K562 (cell line): ENCODE results near the gene BRF1. TPM values are rescaled to one million over a fixed set of nuclear protein-coding genes. Genes with fewer than 3 reads are reported as not detected.

Source experiments
- ARNT ChIP-seq, 2 experiments: fragments of 450-650 bp; IDR thresholded peaks; 2 replicates each; pipeline ENCODE4 v1.6.1; 2016; ENCODE audit warnings: mild to moderate bottlenecking in 1 of 2
- CBFA2T3 ChIP-seq: fragments of 450-650 bp; IDR thresholded peaks from 2 replicates; pipeline ENCODE4 v1.6.1; 2017
- DDX20 ChIP-seq: fragments of 450-650 bp; IDR thresholded peaks from 2 replicates; pipeline ENCODE4 v1.6.1; 2016; ENCODE audit warnings: missing genetic modification characterization, low read depth, mild to moderate bottlenecking, missing compliant biosample characterization, moderate library complexity
- E2F6 ChIP-seq, 2 experiments: IDR thresholded peaks; 2 replicates each; pipeline ENCODE4 v1.6.1; 2011; ENCODE audit warnings: borderline replicate concordance in 1 of 2, control low read depth in 1 of 2, low read depth in 1 of 2, low read length in 1 of 2, mild to moderate bottlenecking in 1 of 2, mixed read lengths in 1 of 2, moderate library complexity in 1 of 2; ENCODE audit not compliant: insufficient read depth in 1 of 2, insufficient read length in 1 of 2, poor library complexity in 1 of 2, severe bottlenecking in 1 of 2; ENCODE audit errors: extremely low read depth in 1 of 2
- E4F1 ChIP-seq: fragments of 250-450 bp; sonication (Bioruptor Pico); IDR thresholded peaks from 2 replicates; pipeline ENCODE4 v1.5.0; 2021; ENCODE audit warnings: mild to moderate bottlenecking, borderline replicate concordance
- GATAD2A ChIP-seq: fragments of 450-650 bp; IDR thresholded peaks from 2 replicates; pipeline ENCODE4 v1.6.1; 2017
- KDM2B ChIP-seq: fragments of 250-450 bp; sonication (Bioruptor Pico); IDR thresholded peaks from 2 replicates; pipeline ENCODE4 v1.8.0; 2021; ENCODE audit warnings: mild to moderate bottlenecking, moderate library complexity
- NCOA2 ChIP-seq, 2 experiments: fragments of 450-650 bp; IDR thresholded peaks; 2 replicates each; pipeline ENCODE4 v1.6.1; 2018; ENCODE audit warnings: mild to moderate bottlenecking in 2 of 2, moderate library complexity in 1 of 2; ENCODE audit not compliant: partially characterized antibody in 2 of 2
- POLR2AphosphoS5 ChIP-seq: IDR thresholded peaks from 2 replicates; pipeline ENCODE4 v1.6.1; 2011; ENCODE audit warnings: mild to moderate bottlenecking, low read depth, low read length, moderate library complexity; ENCODE audit not compliant: control insufficient read depth, insufficient read depth
- RHOXF2B ChIP-seq: fragments of 250-450 bp; sonication (Bioruptor Pico); conservative IDR thresholded peaks from 2 replicates; pipeline ENCODE4 v1.5.1; 2021
- SAFB2 ChIP-seq: fragments of 200-400 bp; formaldehyde crosslinking; IDR thresholded peaks from 2 replicates; pipeline ENCODE4 v1.6.1; 2018; ENCODE audit warnings: borderline replicate concordance, low read length, low read depth, moderate library complexity; ENCODE audit not compliant: severe bottlenecking
- SRSF7 ChIP-seq: fragments of 200-400 bp; formaldehyde crosslinking; optimal IDR thresholded peaks from 2 replicates; pipeline ENCODE3; 2017; ENCODE audit warnings: mild to moderate bottlenecking, low read depth, low read length
- TBP ChIP-seq: optimal IDR thresholded peaks from 2 replicates; pipeline ENCODE3; 2011; ENCODE audit warnings: low read depth, low read length, improper control_type of control experiment
- TSC22D4 ChIP-seq: fragments of 450-650 bp; IDR thresholded peaks from 2 replicates; pipeline ENCODE4 v1.6.1; 2016; ENCODE audit warnings: missing genetic modification characterization, missing biosample characterization, control low read depth
- ZFX ChIP-seq: sonication (generic); formaldehyde crosslinking; IDR thresholded peaks from 2 replicates; pipeline ENCODE4 v1.8.0; 2022; ENCODE audit warnings: mild to moderate bottlenecking, missing genetic modification reagents, moderate library complexity
- ZNF41 ChIP-seq: fragments of 250-450 bp; sonication (Bioruptor Pico); conservative IDR thresholded peaks from 2 replicates; pipeline ENCODE4 v1.4.0; 2020; ENCODE audit warnings: mild to moderate bottlenecking
- ZNF785 ChIP-seq: fragments of 250-450 bp; sonication (Bioruptor Pico); IDR thresholded peaks from 2 replicates; pipeline ENCODE4 v1.4.0; 2020; ENCODE audit warnings: mild to moderate bottlenecking
- polyA plus RNA-seq, 8 experiments: library from polyadenylated mRNA; depleted of rRNA in 4 of 8; stranded (reverse) in 5 of 8; unstranded in 3 of 8; fragments of >200 nt; fragmentation: Nextera tagmentation in 2 of 8; fragmentation: Illumina TruSeq in 1 of 8; extraction: Ambion mirVana in 2 of 8; extraction: Trizol in 1 of 8; gene quantifications; 2 replicates each; pipeline versions ENCODE4 v1.2.1 to v1.2.3, GENCODE V29; 2011 to 2014; ENCODE audit warnings: inconsistent platforms in 1 of 8, missing spikeins in 1 of 8
- total RNA-seq, 7 experiments: library from RNA; depleted of rRNA in 6 of 7; stranded (reverse); fragments of >200 nt in 6 of 7; fragmentation: Illumina TruSeq in 2 of 7; extraction: Trizol in 2 of 7; gene quantifications; 2 replicates each; pipeline versions ENCODE4 v1.2.1 to v1.2.3, GENCODE V29; 2011 to 2021; ENCODE audit warnings: low replicate concordance in 1 of 7
- TF ChIP-seq, protein P1 (sequence below): sonication (generic); formaldehyde crosslinking; IDR thresholded peaks from 2 replicates; pipeline ENCODE4 v1.9.0; 2022; ENCODE audit warnings: mild to moderate bottlenecking, missing genetic modification reagents
- TF ChIP-seq, protein P2 (sequence below): sonication (generic); formaldehyde crosslinking; IDR thresholded peaks from 2 replicates; pipeline ENCODE4 v1.8.1; 2023; ENCODE audit warnings: mild to moderate bottlenecking, missing genetic modification reagents, moderate library complexity

Gene BRF1
- total and polyA plus RNA-seq, 9 of the 15 experiments (the other 6 are each of a cell fraction or from before 2014, with no cell fraction given): 0.14 to 24.6 (median 8.2) TPM

DNA sequence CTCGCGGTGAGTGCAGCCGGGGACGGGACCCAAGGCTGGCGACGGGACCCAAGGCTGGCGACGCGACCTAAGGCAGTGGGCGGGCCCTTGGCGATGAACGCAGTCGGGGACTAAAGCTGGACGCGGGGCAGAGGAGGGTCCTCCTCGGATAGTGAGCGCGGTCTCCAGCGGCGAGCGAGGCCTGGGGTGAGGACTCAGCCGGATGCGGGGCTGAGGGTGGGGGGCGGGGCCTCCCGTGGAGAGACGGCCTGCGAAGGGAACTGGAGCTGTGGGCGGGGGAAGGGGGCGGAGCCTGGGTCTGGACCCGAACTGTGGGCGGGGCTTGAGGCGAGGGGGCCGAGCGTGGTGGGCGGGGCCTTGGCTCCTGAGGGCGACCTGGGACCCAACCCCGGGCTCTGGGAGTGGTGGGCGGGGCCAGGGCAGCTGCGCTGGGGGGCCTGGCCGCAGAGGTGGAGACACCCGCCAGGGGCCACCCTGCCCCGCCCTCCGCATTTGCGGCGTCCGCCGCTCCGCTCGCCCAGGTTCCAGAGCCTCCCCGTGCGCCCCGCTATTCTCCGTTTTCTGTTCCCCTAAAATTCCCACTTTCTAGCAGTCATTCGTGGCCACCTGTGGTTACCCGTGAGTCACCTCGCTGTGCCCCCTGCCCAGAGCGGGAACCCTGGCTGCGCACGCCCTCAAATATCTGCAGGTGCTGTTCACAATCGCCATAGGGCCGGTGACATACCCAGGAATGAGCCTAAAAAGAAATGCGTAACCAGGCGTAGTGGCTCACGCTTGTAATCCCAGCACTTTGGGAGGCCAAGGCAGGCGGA is 508 bp upstream of the BRF1 start (continued):
- TF ChIP-seq ZNF785 (CRISPR knock-in tag): no peak
- TF ChIP-seq ZFX: peak; percentile 59; the same call in 1 of the 2 replicates
- no peak for TF ChIP-seq ARNT (IDR thresholded peaks at IDR 0.05)
- TF ChIP-seq, protein P1, sequence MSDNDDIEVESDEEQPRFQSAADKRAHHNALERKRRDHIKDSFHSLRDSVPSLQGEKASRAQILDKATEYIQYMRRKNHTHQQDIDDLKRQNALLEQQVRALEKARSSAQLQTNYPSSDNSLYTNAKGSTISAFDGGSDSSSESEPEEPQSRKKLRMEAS: peak; percentile 38; the same call in 1 of the 2 replicates
- 0 out of 2 replicates have a peak, but pooled peaks have one; percentile 7 for TF ChIP-seq CBFA2T3
- TF ChIP-seq E4F1: no peak
- TF ChIP-seq GATAD2A: no peak
- TF ChIP-seq NCOA2 (IDR thresholded peaks at IDR 0.05; ENCODE audit: partially characterized antibody in 2 of 2): no peak
- no peak for TF ChIP-seq TSC22D4 (tag)
- TF ChIP-seq KDM2B: peak; percentile 57; the same call in 1 of the 2 replicates
- TF ChIP-seq RHOXF2B (CRISPR knock-in tag): no peak
- TF ChIP-seq, protein P2, sequence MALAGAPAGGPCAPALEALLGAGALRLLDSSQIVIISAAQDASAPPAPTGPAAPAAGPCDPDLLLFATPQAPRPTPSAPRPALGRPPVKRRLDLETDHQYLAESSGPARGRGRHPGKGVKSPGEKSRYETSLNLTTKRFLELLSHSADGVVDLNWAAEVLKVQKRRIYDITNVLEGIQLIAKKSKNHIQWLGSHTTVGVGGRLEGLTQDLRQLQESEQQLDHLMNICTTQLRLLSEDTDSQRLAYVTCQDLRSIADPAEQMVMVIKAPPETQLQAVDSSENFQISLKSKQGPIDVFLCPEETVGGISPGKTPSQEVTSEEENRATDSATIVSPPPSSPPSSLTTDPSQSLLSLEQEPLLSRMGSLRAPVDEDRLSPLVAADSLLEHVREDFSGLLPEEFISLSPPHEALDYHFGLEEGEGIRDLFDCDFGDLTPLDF (CRISPR knock-in tag): no peak
- TF ChIP-seq E2F6 (IDR thresholded peaks at IDR 0.05; ENCODE audit: borderline replicate concordance in 1 of 2, extremely low read depth in 1 of 2, insufficient read depth in 1 of 2, insufficient read length in 1 of 2, low read depth in 1 of 2, low read length in 1 of 2, poor library complexity in 1 of 2, severe bottlenecking in 1 of 2): peak; percentile 12 to 69
- no peak for TF ChIP-seq ZNF41 (CRISPR knock-in tag)
- TF ChIP-seq SRSF7: no peak
- TF ChIP-seq POLR2AphosphoS5: peak; percentile 11; the same call in 1 of the 2 replicates
- TF ChIP-seq SAFB2: no peak
- peak; percentile 30 for TF ChIP-seq TBP
- no peak for TF ChIP-seq DDX20 (tag)
